ENCODE results near the gene MPZL1. TPM values are rescaled to one million over a fixed set of nuclear protein-coding genes. Genes with fewer than 3 reads are reported as not detected.

Gene MPZL1
- total RNA-seq, 4 donors from 2014 or later = 37.1 to 52.3 (median 39.9) TPM

GRCh38 chr1:167681024-167681423 lies 40.8 kb upstream of the MPZL1 start:
- H3K36me3 ChIP-seq = no peaks in the 10 kb centered on the region
- no peaks in the 10 kb centered on the region for H3K9me3 ChIP-seq
- no peak overlapping the region for H3K27ac ChIP-seq
- H3K4me1 ChIP-seq = peaks cover 15% of the 10 kb centered on the region
- no peak overlapping the region for H3K4me3 ChIP-seq
- no peaks in the 10 kb centered on the region for H3K27me3 ChIP-seq
- WGBS = 50% methylated on average over 3 of the region's 3 CpGs
- no peak for TF ChIP-seq POLR2A (IDR thresholded peaks at IDR 0.05)
- TF ChIP-seq POLR2AphosphoS5 (IDR thresholded peaks at IDR 0.05) = no peak
- TF ChIP-seq EP300 (IDR thresholded peaks at IDR 0.05) = no peak
- TF ChIP-seq CTCF (IDR thresholded peaks at IDR 0.05) = no peak
- no peak for DNase-seq (ENCODE audit: low spot score in 2 of 2)

GRCh38 chr1:167681451-167682098 lies 40.2 kb upstream of the MPZL1 start:
- no peaks in the 10 kb centered on the region for H3K27me3 ChIP-seq
- H3K36me3 ChIP-seq = no peaks in the 10 kb centered on the region
- peaks cover 15% of the 10 kb centered on the region for H3K4me1 ChIP-seq
- no peak overlapping the region for H3K27ac ChIP-seq
- WGBS = 12% methylated on average over 5 of the region's 5 CpGs
- no peak overlapping the region for H3K4me3 ChIP-seq
- H3K9me3 ChIP-seq = no peaks in the 10 kb centered on the region
- DNase-seq (ENCODE audit: low spot score in 2 of 2) = no peak
- no peak for TF ChIP-seq EP300 (IDR thresholded peaks at IDR 0.05)
- no peak for TF ChIP-seq CTCF (IDR thresholded peaks at IDR 0.05)
- no peak for TF ChIP-seq POLR2A (IDR thresholded peaks at IDR 0.05)
- no peak for TF ChIP-seq POLR2AphosphoS5 (IDR thresholded peaks at IDR 0.05)

GRCh38 chr1:167683226-167683625 lies 38.6 kb upstream of the MPZL1 start:
- Histone ChIP-seq H3K36me3 (no peaks in the 10 kb centered on the region), H3K27ac (no peak overlapping the region), H3K4me3 (no peak overlapping the region), H3K9me3 (no peaks in the 10 kb centered on the region), H3K4me1 (peaks cover 19% of the 10 kb centered on the region), H3K27me3 (no peaks in the 10 kb centered on the region)
- 68% methylated on average over 6 of the region's 6 CpGs for WGBS
- DNase-seq (ENCODE audit: low spot score in 2 of 2) = no peak
- no peak for TF ChIP-seq CTCF (IDR thresholded peaks at IDR 0.05)

- DNase-seq (ENCODE audit: low spot score in 2 of 2) = no peak
Observed at GRCh38 chr1:167683641-167684502, 37.9 kb upstream of the MPZL1 start.

More at GRCh38 chr1:167683641-167684502, 37.9 kb upstream of the MPZL1 start:
- H3K27me3 ChIP-seq = no peaks in the 10 kb centered on the region
- no peaks in the 10 kb centered on the region for H3K36me3 ChIP-seq
- TF ChIP-seq EP300 (IDR thresholded peaks at IDR 0.05) (no peak), CTCF (IDR thresholded peaks at IDR 0.05) (no peak), POLR2A (IDR thresholded peaks at IDR 0.05) (no peak), POLR2AphosphoS5 (IDR thresholded peaks at IDR 0.05) (no peak)
- no peak overlapping the region for H3K4me3 ChIP-seq
- WGBS = 75% methylated on average over 15 of the region's 15 CpGs
- H3K4me1 ChIP-seq = peaks cover 19% of the 10 kb centered on the region
- H3K9me3 ChIP-seq = no peaks in the 10 kb centered on the region
- no peak overlapping the region for H3K27ac ChIP-seq
